ENCODE measurements around the gene PCDH7.

PCDH7 gene, protein sequence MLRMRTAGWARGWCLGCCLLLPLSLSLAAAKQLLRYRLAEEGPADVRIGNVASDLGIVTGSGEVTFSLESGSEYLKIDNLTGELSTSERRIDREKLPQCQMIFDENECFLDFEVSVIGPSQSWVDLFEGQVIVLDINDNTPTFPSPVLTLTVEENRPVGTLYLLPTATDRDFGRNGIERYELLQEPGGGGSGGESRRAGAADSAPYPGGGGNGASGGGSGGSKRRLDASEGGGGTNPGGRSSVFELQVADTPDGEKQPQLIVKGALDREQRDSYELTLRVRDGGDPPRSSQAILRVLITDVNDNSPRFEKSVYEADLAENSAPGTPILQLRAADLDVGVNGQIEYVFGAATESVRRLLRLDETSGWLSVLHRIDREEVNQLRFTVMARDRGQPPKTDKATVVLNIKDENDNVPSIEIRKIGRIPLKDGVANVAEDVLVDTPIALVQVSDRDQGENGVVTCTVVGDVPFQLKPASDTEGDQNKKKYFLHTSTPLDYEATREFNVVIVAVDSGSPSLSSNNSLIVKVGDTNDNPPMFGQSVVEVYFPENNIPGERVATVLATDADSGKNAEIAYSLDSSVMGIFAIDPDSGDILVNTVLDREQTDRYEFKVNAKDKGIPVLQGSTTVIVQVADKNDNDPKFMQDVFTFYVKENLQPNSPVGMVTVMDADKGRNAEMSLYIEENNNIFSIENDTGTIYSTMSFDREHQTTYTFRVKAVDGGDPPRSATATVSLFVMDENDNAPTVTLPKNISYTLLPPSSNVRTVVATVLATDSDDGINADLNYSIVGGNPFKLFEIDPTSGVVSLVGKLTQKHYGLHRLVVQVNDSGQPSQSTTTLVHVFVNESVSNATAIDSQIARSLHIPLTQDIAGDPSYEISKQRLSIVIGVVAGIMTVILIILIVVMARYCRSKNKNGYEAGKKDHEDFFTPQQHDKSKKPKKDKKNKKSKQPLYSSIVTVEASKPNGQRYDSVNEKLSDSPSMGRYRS (N-terminal part only)

DNA sequence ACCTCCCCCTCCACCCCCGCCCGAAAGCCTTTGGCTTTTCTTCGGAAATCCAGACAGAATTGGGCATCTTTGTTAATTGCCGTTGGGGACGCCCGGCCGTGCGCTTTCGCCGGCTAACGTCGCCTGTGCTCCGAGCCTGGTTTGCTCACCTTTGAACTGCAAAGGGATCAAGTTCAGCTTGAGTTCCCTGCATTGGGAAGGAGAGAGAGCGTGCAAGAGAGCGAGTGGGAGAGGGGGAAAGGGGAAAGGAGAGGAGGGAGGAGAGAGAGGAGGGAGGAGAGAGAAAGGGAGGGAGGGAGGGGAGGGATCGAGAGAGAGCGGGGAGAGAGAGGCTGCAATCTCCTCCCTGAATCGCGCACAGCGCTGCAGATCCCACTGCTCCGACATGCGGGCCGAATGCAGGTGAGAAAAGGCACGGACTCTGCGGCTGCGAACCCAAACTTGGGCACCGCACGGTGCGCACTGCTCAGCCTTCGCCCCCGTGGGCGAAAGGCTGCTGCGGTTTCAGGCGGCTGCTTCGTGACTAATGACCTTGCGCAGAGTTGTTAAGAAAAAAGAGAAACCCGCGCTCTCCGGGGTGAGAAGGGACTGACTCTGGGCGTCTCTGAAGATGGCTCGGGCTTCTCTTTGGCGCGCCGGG is at the start of gene PCDH7:
TSS of gene PCDH7 (plus strand) at position 349 of the 640 bp plus-strand sequence. CDS start 1,054 bp downstream, outside the sequence.
- DNase-seq, result no peak

- no peak for DNase-seq
Observed at GRCh38 chr4:30671926-30672448, 48.2 kb upstream of the PCDH7 start.

GRCh38 chr4:30696191-30696590 is 24.0 kb upstream of the PCDH7 start:
- DNase-seq, result no peak

GRCh38 chr4:30714408-30715031 is 5.6 kb upstream of the PCDH7 start:
- DNase-seq, result peak in 1 of 2 experiments; percentile 23

- DNase-seq, result no peak
Observed at GRCh38 chr4:30716158-30716557, 4.0 kb upstream of the PCDH7 start.

DNA sequence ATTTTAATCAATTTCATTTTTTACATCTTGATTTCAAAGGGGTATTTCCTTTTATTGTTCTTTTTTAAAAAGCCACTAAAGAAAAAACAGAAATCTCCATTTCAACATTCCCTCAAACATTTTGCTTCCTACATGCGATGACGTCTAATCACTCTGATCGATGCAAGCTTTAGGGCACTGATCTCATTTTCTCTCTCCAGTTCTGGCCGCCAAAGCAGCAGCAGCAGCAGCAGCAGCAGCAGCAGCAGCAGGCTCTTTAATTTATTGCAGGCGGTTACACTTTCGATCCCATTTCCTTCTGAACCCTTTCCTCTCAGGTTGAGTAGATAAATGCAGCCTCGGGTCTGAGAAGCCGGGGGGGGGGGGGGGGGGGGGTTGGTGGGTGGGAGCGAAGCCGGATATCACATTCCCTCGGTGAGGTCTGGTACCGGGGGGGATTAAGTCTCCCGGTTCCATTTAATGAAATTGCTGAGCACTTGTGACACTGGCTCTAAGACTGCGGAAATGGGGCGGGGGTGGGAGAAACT is 3.4 kb upstream of the PCDH7 start:
- no peak for DNase-seq

DNA sequence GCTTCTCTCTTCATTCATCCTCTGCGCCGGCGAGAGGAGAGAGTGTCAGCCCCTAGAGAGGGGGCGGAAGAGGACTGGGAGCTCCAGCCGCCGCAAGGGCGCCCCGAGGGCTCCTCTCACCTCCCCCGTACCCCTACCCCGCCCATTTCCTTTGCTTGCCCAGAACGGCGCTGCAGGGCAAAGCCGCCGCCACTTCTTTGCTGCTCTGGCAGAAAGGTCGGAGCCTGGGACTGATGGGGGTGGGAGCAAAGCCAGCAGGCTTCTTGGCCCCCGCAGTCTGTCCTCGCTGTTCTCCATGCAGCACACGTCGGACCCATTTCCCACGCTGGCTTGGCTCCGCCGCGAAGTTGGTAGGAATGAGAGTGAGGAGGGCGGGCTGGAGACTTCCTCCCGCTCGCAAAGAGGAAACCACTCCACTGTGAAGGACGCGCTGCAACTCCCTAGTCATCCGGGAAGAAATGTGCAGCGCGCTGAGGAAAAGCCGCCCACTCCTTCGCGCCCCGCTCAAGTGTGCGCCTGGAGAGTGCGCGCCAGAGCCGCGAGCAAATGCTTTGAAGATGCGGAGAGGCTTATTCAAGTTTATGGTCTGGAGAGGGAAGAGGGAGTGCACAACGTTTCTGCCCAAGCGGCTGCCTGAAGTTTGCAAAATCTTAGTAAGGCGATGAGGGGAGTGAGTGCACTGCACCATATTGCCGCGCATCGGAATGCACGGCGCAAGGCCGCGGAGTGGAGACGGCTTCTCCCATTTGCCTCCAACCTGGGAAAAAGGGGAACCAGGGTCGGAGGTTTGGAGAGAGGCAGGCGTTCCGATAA is 2.8 kb upstream of the PCDH7 start:
- DNase-seq, result no peak

DNA sequence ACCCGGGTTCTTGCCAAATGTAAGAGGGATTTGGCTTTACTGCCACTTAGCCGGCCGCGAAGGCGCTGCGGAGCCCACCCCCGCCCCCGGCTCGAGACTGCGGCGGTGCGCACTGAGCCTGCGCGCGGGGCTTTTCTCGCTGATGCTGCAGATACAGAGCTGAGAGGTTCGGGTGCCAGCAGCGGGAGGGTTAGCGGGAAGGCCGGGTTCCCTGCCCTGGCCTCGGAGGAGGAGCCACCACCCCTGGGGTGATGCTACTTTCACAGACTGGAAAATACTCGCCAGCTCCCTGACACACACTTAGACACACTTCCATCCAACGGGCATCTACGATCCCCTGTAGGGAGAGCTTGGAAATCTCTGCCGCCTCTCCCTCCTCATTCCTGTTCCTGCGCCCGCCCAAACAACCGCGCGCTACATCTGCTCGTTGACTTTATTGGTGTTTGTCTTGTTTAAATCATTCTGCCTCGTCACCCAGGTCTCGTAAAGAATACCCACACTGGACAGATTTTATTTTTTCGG is 2.1 kb upstream of the PCDH7 start:
- DNase-seq, result no peak

- no peak for DNase-seq
Observed at GRCh38 chr4:30718641-30719453, 1.3 kb upstream of the PCDH7 start.

DNA sequence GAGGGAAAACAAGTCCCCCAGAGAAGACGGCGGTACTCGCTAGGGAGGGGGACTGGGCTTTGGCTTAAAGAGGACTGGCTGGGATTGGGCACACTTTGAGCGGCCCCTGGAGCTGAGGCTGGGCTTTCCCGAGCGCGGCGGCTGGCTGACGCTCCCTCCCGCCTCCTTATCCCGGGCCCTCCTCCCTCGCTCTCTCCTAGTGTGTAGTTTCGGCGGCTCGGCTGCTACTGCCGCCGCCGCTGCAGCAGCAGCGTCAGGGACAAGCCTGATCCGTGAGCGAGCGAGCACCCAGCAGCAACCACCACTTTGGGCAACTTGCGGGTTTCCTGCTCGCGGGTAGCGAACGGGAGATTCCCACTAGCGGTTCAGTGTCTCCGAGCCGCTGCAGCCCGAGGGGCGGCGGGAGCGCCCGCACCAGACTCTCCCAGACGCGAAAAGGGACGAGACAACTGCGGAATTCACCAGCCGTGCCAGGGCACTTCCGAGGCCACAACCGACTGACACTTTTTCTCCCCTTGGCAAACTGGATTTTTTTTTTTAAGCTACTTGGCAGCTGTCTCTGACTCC is 632 bp upstream of the PCDH7 start:
- no peak for DNase-seq

DNA sequence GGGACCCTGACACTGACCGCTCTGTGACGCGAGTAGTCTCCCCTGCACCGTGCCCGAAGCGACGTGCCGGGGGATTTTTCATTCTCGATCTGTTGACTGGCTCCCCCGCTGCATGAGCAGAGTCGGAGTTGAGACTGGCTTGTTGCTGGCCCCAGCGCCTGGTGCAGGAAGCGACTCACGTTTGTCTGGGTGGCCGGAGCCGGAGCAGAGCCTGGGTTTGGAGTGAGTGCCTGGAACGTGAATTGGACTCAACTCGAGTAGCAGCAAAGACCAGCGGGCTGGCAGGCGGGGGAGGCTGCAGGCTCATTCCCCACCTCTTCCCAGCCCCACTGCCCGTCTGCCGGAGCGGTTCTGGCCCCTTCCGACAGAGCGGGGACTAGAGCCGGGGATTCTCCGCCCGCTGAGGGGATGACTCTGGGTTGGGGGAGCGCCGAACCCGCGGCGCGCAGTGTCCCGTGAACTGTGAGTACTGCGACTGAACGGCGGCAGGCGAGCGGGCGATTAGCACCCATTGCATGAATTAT is 554 bp downstream of the PCDH7 start:
- DNase-seq, result no peak

DNA sequence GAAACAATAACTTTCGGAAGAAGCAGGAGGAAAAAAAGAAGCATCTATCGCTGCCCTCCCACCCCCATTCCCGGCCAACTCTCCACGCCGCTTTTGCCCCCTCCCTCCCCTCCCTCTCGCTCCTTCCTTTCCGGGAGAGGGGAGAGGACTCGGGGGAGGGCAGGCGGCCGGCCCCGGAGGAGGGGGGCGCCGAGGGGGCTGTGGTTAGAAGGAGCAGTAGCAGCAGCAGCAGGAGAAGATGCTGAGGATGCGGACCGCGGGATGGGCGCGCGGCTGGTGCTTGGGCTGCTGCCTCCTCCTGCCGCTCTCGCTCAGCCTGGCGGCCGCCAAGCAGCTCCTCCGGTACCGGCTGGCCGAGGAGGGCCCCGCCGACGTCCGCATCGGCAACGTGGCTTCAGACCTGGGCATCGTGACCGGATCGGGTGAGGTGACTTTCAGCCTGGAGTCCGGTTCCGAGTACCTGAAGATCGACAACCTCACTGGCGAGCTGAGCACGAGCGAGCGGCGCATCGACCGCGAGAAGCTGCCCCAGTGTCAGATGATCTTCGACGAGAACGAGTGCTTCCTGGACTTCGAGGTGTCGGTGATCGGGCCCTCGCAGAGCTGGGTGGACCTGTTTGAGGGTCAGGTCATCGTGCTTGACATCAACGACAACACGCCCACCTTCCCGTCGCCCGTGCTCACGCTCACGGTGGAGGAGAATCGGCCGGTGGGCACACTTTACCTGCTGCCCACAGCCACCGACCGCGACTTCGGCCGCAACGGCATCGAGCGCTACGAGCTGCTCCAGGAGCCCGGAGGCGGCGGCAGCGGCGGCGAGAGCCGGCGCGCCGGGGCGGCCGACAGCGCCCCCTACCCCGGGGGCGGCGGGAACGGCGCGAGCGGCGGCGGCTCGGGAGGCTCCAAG is 1.3 kb downstream of the PCDH7 start:
- DNase-seq, result no peak

GRCh38 chr4:30722092-30722358 is 1.9 kb downstream of the PCDH7 start:
- DNase-seq, result no peak

DNA sequence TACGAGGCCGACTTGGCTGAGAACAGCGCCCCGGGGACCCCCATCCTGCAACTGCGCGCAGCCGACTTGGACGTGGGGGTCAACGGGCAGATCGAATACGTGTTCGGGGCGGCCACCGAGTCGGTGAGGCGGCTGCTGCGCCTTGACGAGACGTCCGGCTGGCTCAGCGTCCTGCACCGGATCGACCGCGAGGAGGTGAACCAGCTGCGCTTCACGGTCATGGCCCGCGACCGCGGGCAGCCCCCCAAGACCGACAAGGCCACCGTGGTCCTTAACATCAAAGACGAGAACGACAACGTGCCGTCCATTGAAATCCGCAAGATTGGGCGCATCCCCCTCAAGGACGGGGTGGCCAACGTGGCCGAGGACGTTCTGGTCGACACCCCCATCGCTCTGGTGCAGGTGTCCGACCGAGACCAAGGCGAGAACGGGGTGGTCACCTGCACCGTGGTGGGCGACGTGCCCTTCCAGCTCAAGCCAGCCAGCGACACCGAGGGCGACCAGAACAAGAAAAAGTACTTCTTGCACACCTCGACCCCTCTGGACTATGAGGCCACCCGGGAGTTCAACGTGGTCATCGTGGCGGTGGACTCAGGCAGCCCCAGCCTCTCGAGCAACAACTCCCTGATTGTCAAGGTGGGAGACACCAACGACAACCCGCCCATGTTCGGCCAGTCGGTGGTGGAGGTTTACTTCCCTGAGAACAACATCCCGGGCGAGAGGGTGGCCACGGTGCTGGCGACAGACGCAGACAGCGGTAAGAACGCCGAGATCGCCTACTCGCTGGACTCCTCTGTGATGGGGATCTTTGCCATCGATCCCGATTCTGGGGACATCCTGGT is 2.4 kb downstream of the PCDH7 start:
- DNase-seq, result no peak

GRCh38 chr4:30723201-30723955 is 3.2 kb downstream of the PCDH7 start:
- DNase-seq, result no peak

DNA sequence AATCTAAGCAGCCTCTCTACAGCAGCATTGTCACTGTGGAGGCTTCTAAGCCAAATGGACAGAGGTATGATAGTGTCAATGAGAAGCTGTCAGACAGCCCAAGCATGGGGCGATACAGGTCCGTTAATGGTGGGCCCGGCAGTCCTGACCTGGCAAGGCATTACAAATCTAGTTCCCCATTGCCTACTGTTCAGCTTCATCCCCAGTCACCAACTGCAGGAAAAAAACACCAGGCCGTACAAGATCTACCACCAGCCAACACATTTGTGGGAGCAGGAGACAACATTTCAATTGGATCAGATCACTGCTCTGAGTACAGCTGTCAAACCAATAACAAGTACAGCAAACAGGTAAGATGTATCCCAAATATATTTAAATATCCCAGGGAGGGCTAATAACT is 4.1 kb downstream of the PCDH7 start:
- no peak for DNase-seq

- DNase-seq, result no peak
Observed at GRCh38 chr4:30725562-30725961, 5.4 kb downstream of the PCDH7 start.
